ENCODE measurements around the gene COX7B2. TPM values are rescaled to one million over a fixed set of nuclear protein-coding genes. Genes with fewer than 3 reads are reported as not detected.

The COX7B2 gene
- polyA plus RNA-seq, 2 of the 4 experiments (the other 2 are of a cell fraction): not detected

GRCh38 chr4:46874811-46875210 is 34.2 kb downstream of the COX7B2 start:
- ChIA-PET CTCF (no interaction called here), POLR2A (no interaction called here)
- no peaks in the 10 kb centered on the region for H3K4me1 ChIP-seq
- WGBS (ENCODE audit: missing lambda C conversion rate): 0% methylated on average over 1 of the region's 1 CpG
- FAIRE-seq (no peak), ATAC-seq (no peak), DNase-seq (ENCODE audit: low read depth in 1 of 2, low spot score in 1 of 2) (no peak)
- no peak overlapping the region for H3K4me2 ChIP-seq
- no peak overlapping the region for H3K4me3 ChIP-seq
- no peak overlapping the region for H3K27ac ChIP-seq
- TF ChIP-seq PBX3 (IDR thresholded peaks at IDR 0.05): no peak
- TF ChIP-seq RFX5 (IDR thresholded peaks at IDR 0.05): no peak
- no peak for TF ChIP-seq CHD4 (IDR thresholded peaks at IDR 0.05; ENCODE audit: borderline replicate concordance)
- H3K9me3 ChIP-seq: no peaks in the 10 kb centered on the region

GRCh38 chr4:46870411-46870810 is 38.6 kb downstream of the COX7B2 start:
- ChIA-PET CTCF (no interaction called here), POLR2A (no interaction called here)
- Histone ChIP-seq H3K4me3 (no peak overlapping the region), H3K4me1 (no peaks in the 10 kb centered on the region), H3K9me3 (no peaks in the 10 kb centered on the region), H3K4me2 (no peak overlapping the region), H3K27ac (no peak overlapping the region)
- FAIRE-seq (no peak), DNase-seq (ENCODE audit: low read depth in 1 of 2, low spot score in 1 of 2) (no peak), ATAC-seq (no peak)
- TF ChIP-seq KDM1A (IDR thresholded peaks at IDR 0.05; ENCODE audit: low read depth): no peak
- TF ChIP-seq BHLHE40 (IDR thresholded peaks at IDR 0.05; ENCODE audit: low read depth, low read length): no peak
- no peak for TF ChIP-seq BCL3 (IDR thresholded peaks at IDR 0.05)
- no peak for TF ChIP-seq MAFK (IDR thresholded peaks at IDR 0.05; ENCODE audit: partially characterized antibody)
- TF ChIP-seq RAD21 (conservative IDR thresholded peaks at IDR 0.05 in 1 of 2, IDR thresholded peaks at IDR 0.05 in 1 of 2): no peak
- no peak for TF ChIP-seq SMC3 (IDR thresholded peaks at IDR 0.05)
- no peak for TF ChIP-seq ATOH8 (CRISPR knock-in tag; IDR thresholded peaks at IDR 0.05; ENCODE audit: low read depth)
- TF ChIP-seq FOSB (CRISPR knock-in tag; IDR thresholded peaks at IDR 0.05): no peak
- no peak for TF ChIP-seq HOXB13 (CRISPR knock-in tag; IDR thresholded peaks at IDR 0.05; ENCODE audit: low read depth)
- TF ChIP-seq JUNB (IDR thresholded peaks at IDR 0.05): no peak
- no peak for TF ChIP-seq CBX2 (IDR thresholded peaks at IDR 0.05; ENCODE audit: borderline replicate concordance, low read depth)
- TF ChIP-seq ZSCAN20 (CRISPR knock-in tag; IDR thresholded peaks at IDR 0.05): no peak
- no peak for TF ChIP-seq RCOR1 (IDR thresholded peaks at IDR 0.05; ENCODE audit: low read depth, low read length)
- no peak for TF ChIP-seq HOXA7 (CRISPR knock-in tag; IDR thresholded peaks at IDR 0.05)
- TF ChIP-seq FOSL2 (IDR thresholded peaks at IDR 0.05): no peak
- TF ChIP-seq FOSL2 (CRISPR knock-in tag; IDR thresholded peaks at IDR 0.05): no peak
- TF ChIP-seq ELK1 (IDR thresholded peaks at IDR 0.05; ENCODE audit: low read depth, low read length): no peak
- no peak for TF ChIP-seq HOXB5 (CRISPR knock-in tag; IDR thresholded peaks at IDR 0.05)
- WGBS (ENCODE audit: missing lambda C conversion rate): 0% methylated on average over 2 of the region's 2 CpGs

GRCh38 chr4:46856333-46856732 is 52.7 kb downstream of the COX7B2 start:
- FAIRE-seq (no peak), ATAC-seq (no peak), DNase-seq (ENCODE audit: low read depth in 1 of 2, low spot score in 1 of 2) (no peak)
- no peak for TF ChIP-seq NR3C1 (IDR thresholded peaks at IDR 0.05)
- no peak for TF ChIP-seq NPAS2 (CRISPR knock-in tag; IDR thresholded peaks at IDR 0.05; ENCODE audit: borderline replicate concordance)
- TF ChIP-seq RNF2 (IDR thresholded peaks at IDR 0.05; ENCODE audit: borderline replicate concordance, low read depth): no peak
- TF ChIP-seq HOXB13 (CRISPR knock-in tag; IDR thresholded peaks at IDR 0.05; ENCODE audit: low read depth): no peak
- no peak for TF ChIP-seq RAD21 (conservative IDR thresholded peaks at IDR 0.05 in 1 of 2, IDR thresholded peaks at IDR 0.05 in 1 of 2)
- no peaks in the 10 kb centered on the region for H3K9me3 ChIP-seq
- no peak overlapping the region for H3K27ac ChIP-seq
- CTCF ChIA-PET: interaction anchor here (1.1 kb wide), 1 partner anchor 11 kb away, joined by 3 read pairs; no protein-coding TSS in a partner anchor
- H3K4me3 ChIP-seq: no peak overlapping the region
- H3K4me1 ChIP-seq: no peaks in the 10 kb centered on the region
- POLR2A ChIA-PET: no interaction called here
- H3K4me2 ChIP-seq: no peak overlapping the region
